Hematopoietic multipotent progenitor cell treated with erythropoietin and hydrocortisone succinate and interleukin-3 and kit ligand, for 15 days (in vitro differentiated cells): ENCODE results near the gene ARF5.
"Not testable (repeated sequence)": the region's sequence is repeated elsewhere in the genome, so short reads cannot be mapped to it uniquely, and the experiment has no call there.

ENCODE experiments used
- DNase-seq: peaks from one replicate; pipeline ENCODE4 v3.0.0-alpha.2; 2015; ENCODE audit warnings: low spot score

ARF5 gene

DNA sequence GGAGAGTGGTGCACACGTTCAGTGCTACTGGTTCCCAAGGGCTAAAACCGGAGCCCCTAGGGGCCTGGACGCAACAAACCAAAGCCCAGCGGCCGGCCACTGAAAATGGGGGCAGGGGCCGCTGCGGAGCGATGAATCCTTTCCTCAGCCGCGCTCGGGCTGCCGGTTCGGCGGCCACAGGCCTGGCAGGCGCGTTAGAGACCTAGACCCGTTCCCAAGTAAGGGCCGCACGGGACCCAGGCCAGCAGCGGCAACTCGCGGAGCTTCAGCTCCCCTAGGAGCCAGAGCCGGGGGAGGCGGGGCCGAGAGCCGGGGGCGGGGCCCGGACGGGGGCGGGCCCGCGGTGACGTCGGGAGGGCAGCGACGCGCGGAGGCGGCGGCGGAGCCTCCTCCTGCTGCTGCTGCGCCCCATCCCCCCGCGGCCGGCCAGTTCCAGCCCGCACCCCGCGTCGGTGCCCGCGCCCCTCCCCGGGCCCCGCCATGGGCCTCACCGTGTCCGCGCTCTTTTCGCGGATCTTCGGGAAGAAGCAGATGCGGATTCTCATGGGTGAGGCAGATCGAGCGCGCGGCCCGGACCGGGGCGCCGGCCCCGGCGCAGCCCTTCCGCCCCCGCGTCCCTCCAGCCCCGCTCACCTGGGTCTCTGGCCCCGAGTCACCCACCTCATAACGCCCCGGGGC is at the start of gene ARF5:
Gene ARF5, plus strand, starts transcription at position 393 of the 678 bp plus-strand sequence. Its CDS starts 88 bp downstream, at position 481.
- DNase-seq, result peak; percentile 86

DNA sequence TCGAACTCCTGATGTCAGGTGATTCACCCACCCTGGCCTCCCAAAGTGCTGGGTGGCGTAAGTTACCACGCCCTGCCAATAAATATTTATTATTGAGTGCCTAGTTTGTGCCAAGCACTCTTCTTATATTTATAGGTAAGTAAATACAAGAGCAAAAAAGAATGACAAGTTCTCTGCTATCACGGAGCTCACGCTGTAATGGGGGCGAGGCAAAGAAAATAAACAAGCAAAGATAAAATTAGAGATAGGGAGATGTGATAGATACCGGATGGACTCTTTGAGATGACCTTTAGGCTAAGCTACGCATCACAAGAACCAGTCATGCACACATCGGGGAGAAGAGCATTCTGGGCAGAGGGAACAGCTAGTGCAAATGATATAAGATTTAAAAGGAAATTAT is 49.1 kb upstream of the ARF5 start:
- DNase-seq, result no peak

DNA sequence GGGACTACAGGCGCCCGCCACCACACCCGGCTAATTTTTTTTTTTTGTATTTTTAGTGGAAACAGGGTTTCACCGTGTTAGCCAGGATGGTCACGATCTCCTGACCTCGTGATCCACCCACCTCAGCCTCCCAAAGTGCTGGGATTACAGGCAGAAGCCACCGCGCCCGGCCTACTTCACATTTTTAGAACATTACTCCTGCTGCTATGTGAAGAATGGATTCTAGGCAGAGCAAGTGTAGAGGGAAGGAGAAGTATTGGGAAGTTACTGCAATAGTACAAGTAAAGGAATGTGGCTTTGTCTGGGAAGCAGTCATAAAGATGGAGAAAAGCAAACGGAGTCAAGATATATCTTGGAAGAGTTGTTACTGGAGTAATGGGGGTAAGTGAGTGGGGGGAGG is 47.8 kb upstream of the ARF5 start:
- DNase-seq, result not testable (repeated sequence)

DNA sequence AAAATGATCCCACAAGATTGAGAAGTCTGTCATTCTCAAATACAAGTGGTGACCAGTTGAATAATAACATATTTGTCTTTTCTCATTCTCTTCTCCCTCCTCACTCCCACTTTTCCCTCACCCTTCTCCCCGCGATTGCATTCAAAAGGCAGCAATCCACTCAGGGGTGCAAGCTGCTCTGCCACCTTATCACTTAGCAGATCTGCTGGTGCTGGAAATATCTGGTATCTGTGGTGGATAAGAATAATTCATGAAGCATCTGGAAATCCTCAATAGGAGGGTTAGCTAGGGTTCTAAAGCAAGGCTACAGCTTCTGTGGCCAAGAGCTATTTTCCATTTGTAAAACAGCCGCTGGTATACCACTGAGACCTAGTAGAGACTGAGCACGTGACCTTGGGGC is 46.7 kb upstream of the ARF5 start:
- DNase-seq, result no peak

DNA sequence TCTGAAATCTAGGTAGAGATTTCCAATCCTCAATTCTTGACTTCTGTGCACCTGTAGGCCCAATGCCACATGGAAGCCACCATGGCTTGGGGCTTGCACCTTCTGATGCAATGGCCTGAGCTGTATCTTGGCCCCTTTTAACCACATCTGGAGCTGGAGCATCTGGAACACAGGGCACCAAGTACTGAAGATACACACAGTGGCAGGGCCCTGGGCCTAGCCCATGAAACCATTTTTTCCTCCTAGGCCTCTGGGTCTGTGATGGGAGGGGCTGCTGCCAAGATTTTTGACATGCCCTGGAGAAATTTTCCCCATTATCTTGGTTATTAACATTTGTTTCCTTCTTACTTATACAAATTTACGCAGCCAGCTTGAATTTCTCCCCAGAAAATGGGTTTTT is 41.9 kb upstream of the ARF5 start:
- DNase-seq, result no peak

DNA sequence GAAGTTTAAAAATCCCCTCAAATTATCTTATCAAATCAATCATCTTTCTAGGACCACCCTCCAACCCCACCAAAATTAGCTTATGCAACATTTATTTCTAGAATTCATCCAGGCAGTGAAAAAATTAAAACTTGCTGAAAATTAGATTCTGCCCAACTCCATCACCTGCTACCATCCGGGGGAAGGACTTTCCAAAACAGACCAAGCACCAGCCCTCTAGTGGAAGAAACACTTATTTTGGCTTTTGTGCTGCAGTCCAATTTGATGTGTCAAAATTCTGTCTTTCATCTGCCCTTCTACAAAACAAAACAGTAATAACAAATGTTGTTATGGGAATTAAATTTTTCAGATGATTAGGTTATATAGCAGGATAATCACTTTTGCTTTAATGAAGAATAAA is 38.0 kb upstream of the ARF5 start:
- DNase-seq, result no peak

DNA sequence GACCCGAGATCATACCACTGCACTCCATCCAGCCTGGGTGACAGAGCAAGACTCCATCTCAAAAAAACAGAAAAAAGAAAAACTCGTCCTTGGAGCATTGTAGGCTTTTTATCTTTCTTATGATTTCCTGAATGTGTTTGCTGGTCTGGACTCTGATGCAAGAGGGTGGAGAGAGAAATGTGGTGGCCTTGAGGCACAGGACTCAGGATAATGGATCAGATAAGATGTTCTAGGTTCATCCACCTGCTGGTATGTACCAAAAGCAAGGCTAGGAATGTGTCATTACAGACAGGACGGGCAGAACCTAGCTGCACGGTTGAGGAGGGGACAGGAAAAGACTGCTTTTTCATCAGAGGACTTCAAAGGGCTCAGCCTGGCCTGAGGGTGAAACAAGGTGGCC is 36.3 kb upstream of the ARF5 start:
- DNase-seq, result no peak

DNA sequence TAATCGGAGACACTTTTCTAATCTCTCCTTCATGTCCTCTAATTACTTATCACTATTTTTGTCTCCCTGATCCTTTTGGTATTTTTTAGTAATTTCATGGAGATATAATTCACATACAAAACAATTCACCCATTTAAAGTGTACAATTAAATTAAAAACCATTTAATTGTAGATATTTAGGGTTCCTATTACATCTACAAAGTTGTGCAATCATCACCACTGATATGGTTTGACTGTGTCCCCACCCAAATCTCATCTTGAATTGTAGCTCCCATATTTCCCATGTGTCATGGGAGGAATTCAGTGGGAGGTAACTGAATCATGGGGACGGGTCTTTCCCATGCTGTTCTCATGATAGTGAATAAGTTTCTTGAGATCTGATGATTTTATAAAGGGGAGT is 31.8 kb upstream of the ARF5 start:
- DNase-seq, result no peak

DNA sequence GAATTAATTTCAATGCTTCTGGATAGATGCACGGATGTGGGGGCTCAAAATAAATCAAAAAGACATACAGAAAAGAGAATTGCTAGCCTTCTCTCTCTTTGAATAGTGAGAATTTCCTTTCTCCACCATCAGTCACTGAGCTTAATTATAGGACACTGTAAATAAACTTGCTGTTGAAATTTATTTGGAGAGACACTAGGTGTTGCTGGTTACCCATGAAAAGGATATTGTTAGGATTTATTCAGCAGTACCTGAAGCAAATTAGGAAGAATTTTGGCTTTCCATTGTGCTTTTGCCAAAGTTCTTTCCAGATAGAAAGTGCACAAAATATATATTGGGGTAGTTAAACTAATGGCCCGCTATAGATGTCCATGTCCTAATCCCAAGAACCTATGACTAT is 30.4 kb upstream of the ARF5 start:
- no peak for DNase-seq

DNA sequence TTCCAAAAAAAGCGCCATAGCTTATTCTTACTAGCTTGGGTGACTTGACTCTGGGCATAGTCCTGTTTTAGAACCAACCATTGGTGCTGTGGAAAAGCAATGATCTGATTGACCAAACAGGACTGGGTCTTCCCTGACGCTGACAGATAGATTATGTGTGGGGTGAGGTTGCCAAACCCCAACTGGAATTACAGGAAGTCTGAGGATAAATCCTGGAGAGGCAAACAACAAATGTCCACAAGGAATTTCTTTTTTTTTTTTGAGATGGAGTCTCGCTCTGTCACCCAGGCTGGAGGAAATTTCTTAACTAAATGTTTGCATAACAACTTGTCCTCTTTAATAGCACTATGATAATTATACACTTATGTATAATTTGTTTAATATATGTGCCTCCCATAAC is 22.0 kb upstream of the ARF5 start:
- no peak for DNase-seq

DNA sequence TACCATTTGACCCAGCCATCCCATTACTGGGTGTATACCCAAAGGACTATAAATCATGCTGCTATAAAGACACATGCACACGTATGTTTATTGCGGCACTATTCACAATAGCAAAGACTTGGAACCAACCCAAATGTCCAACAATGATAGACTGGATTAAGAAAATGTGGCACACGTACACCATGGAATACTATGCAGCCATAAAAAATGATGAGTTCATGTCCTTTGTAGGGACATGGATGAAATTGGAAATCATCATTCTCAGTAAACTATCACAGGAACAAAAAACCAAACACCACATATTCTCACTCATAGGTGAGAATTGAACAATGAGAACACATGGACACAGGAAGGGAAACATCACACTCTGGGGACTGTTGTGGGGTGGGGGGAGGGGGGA is 20.2 kb upstream of the ARF5 start:
- DNase-seq, result not testable (repeated sequence)

DNA sequence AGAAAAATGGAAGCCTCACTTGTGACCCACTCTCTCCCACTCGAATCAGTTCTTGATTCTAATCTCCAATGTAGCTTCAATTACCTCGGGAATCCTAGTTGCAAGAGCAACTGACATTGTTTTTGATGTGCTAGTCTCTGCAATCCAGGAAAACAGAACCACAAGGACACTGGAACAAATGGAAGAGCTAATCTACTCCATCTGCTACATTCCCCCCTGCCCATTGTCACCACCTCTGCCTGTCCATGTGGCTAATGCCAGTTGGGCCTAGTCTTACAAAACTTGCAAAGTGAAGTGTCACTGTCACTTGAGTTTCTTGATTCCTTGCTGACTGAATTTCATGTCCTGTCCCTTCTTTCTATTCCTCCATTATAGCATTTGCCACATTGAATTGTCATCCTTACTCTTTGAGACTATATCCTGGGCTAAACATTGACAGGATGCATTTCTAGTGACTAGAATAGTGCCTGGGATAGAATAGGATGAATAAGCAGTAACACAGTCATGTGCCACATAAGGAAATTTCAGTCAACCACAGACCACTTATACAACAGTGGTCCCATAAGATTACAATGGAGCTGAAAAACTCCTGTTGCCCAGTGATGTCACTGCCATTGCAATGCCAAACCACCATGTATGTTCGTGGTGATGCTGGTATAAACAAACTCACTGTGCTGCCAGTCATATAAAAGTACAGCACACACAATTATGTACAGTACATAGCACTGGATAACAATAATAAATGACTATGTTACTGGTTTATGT is 16.3 kb upstream of the ARF5 start:
- DNase-seq, result no peak

DNA sequence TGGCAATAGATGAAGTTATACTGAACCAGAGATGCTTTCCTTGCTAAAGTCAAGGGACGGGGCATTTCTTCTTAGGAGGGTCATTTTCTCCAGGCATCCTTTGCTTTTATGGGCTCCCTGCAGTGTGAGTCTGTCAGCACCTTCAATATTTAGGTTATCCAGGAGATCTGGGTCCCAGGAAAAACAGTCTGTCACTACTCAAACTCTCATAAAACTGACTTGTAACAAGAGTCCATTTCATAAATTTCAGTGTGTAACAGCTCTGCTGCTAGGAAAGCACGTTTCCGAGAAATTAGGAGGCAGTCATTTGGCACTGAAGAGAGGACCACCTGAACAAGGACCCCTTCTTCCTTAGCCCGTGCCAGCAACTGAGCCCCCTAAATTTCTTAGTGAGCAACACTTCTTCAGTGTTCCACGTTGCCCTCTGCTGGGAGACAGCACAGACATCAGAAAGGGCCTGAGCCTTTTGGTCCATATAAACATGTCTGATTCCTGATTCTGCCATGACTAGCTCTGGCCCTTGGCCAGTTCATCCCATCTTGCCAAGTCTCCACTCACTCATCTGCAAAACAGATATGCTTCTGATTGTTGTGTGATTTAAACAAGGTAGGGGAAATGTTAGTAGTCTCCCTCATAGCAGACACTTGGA is 10.1 kb upstream of the ARF5 start:
- DNase-seq, result peak; percentile 6

DNA sequence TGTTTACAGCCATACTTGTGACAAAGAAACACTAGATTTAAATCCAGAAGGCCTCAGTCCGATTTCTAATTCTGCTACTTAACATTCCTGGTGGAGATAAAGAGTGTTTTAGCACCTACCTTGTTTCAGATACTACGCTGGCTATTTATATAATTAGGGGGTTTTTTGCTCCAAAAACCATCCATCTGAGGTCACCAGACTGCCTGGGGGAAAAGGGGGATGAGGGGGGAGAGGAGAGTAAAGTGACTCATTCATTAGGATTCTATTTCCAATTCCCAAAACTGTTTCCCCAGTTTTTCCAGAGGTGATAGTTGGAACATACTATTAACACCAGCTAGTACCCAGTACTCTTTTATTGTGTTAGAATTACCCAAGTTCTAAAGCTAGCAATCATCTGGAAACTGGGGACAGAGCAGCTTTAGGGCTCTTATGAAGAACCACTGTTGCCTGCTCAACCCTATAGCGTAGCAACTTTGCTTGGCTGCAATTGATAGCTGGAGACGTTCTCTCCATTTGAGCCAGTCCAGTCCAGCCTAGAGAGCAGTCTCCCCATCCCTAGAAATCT is 9.4 kb upstream of the ARF5 start:
- DNase-seq, result no peak

DNA sequence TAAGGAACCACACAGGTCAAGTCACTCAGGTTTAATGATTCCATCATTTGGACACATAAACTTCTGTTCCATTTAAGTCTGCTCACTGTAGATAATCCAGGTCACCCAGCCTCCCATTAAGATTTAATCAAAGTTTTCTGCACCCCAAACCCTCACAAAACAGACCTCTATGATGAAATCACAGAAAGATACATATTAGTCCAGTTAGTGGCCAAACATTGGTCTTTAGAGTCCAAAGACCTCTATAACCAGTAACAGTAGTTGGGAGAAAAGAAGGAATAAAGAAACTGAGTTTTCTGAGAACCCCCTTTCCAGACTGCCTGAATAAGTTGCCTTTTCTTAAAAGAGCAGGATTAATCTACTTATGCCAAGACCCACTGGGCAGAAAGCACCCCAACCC is 7.6 kb upstream of the ARF5 start:
- no peak for DNase-seq

DNA sequence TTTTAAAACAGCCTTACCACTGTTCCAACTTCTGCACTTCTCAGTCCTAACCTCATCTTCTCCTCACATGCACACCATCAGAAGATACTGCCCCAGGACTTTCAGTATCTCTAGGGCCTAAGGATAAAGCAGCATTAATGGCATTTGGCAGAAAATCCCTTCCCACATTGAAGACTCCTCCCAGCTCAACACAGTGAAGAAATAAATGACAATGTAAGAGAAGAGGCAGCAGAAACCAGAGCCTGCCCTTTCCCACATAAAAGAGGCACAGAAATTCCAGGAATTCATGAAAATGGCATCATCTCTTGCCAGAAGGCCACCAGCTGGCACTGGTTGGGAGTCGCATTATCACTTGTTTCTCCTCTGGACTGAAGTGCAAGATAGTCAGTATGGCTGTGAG is 6.5 kb upstream of the ARF5 start:
- no peak for DNase-seq

DNA sequence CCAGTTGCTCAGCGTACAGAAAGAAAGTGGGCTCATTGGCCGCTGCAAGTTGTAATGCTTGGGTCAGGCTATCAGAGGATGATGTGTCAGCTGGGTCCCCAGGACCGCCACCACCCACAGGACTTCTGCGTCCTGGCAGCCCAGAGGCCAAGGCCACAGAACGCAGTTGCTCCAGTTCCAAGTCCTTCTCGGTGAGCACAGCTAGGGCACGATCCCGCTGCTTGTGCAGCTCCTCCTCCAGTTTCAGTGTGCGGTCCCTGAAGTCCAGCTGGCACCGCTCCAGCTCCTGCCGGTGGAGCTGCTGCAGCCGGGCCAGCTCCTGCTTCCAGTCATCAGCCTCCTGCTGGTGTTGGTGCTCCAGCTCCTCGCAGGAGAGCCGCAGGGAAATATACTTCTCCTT is 5.8 kb upstream of the ARF5 start:
- no peak for DNase-seq

DNA sequence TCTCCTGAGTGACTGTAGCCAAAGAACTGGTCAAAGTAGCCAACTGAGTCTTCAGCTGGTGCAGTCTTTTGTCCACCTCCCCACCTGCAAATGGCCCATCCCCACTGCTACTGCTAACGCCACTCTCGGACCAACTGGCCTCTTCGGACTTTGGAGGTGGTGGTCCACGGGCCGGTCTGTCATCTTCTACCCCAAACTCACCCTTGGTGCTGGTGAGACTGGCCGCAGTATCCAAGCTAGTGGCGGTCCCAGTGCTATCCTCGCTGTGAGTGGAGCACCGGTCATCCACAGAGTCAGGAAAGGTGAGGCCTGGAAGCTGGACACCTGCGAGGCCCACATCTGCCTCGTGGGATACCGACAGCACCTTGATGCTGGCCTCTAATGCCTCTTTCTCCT is 3.6 kb upstream of the ARF5 start:
- no peak for DNase-seq

DNA sequence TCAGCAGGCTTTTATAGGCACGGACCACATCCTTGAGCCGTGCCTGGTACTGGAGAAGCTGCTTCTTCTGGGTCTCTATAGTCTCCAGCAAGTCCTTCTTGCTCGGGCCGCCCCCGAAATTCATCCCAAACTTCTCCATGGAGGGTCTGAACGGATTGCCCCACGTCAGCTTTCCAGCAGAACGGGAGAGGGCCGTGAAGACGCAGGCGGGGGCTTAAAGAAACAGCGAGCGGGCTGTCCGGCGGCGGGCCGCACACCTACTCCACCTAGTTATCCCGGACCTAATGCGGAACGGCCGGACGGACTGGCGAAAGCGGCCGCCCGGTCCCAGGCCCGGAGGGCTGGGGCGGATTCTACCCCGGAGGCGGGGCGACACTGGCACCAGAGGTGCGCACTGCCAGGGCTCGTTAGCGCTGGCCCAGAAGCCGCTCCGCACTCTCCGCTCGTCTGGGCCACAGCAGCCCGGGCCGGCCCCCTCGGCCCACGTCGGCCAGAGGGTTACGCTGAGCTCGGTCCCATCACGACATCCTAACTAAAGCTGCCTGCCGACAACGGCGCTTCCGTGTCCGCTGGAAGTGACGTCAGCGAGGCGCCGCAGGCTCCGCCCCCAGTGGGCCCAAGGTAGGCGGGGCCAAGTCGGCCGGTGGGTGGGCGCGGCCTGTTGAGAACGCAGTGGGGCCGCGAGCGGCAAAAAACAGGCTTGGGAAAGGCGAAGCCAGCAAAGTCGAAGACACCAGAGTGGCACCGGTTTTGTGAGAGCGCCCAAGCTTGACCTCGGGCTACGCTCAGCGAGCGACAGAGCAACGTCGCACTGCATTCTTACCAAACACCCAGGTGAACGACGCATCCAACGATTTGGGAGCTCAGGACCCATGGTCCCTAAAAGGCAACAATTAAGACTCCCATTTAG is 2.9 kb upstream of the ARF5 start, which contains the start of gene GCC1:
Gene GCC1, minus strand, starts transcription at position 553 of the 910 bp plus-strand sequence. Its CDS starts 414 bp downstream, at position 139.
- peak; percentile 94 for DNase-seq

DNA sequence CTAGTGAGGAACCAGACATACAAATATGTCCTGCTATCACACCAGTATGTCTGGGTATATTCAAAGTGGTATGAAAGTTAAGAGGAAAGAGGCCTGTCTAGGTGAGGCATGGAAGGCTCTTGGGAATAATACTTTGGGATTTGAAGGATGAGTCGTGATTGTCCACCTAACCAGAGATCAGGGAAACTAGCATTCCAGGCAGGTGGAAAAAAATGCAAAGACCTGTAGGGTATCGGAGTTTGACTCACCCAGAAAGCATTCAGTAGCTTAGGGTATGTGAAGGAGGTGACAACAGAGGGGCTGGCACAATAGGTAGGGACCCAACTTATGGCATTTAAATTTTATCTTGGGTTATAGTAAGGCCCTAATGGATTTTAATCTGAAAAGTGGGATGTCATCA is 1.9 kb upstream of the ARF5 start:
- no peak for DNase-seq

DNA sequence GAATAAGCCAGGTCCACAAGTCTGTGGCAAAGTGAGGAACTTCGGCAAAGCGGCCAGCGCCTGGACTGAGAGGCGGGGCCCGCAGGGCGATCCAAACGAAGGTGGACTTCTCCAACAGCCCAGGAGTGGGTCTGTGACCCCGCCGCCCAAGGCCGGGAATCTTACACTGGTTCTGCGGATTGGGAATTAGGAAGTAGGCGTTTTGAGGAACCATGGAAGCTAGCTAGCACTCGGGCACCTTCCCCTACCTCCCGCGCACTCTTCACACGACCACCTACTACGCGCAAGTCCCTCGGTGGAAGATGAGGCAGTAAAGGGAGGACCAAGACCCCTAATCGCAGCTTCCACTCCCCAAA is 570 bp upstream of the ARF5 start:
- no peak for DNase-seq
